Measurements from ENCODE around the gene MARCHF6. TPM values are rescaled to one million over a fixed set of nuclear protein-coding genes. Genes with fewer than 3 reads are reported as not detected.

Gene MARCHF6
- total and polyA plus RNA-seq, 9 of the 15 experiments (the other 6 are each of a cell fraction or from before 2014, with no cell fraction given) = 74.1 to 456 (median 116) TPM

DNA sequence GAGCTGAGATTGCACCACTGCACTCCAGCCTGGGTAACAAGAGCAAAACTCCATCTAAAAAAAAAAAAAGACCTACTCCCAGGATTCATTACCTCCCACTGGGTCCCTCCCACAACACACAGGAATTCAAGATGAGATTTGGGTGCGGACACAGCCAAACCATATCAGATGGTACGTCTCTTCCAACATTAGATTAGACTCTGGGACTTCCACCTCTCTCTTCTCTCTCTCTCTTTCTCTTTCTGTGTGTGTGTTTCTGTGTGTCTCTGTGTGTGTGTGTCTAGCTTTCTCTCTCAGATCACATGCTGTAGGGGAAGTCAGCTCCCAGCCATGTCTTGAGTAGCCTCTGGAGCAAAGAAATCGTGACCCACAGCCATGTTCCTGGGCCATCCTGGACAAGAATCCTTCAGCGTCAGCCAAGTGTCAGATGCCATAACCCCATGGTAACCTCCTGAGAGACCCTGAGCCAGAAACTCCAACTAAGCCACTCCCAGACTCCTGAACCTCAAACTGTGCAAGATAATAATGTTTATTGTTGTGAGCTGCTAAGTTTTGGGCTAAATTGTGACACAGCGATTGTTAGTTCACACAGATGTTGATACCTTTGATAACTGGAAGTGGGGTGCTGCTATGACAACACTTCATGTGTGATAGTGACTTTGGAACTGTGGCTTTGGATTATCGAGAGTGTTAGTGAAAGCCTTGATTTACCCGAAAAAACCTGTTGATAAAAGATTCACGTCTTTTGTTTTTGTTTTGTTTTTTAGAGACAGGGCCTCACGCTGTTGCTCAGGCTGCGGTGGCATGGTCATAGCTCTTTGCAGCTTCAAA, 41.7 kb upstream of the MARCHF6 start (continued):
- peak; percentile 61 for TF ChIP-seq CXXC5 (CRISPR knock-in tag; IDR thresholded peaks at IDR 0.05)
- TF ChIP-seq RCOR1 (IDR thresholded peaks at IDR 0.05; ENCODE audit: borderline replicate concordance in 1 of 2, low read depth in 2 of 2, low read length in 2 of 2) = peak in 1 of 2 experiments; percentile 63; a peak in 2 of 4 replicates
- TF ChIP-seq, protein P1, sequence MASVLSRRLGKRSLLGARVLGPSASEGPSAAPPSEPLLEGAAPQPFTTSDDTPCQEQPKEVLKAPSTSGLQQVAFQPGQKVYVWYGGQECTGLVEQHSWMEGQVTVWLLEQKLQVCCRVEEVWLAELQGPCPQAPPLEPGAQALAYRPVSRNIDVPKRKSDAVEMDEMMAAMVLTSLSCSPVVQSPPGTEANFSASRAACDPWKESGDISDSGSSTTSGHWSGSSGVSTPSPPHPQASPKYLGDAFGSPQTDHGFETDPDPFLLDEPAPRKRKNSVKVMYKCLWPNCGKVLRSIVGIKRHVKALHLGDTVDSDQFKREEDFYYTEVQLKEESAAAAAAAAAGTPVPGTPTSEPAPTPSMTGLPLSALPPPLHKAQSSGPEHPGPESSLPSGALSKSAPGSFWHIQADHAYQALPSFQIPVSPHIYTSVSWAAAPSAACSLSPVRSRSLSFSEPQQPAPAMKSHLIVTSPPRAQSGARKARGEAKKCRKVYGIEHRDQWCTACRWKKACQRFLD (CRISPR knock-in tag; IDR thresholded peaks at IDR 0.05) = peak; percentile 24; the same call in 1 of the 2 replicates
- TF ChIP-seq POLR2AphosphoS2 (IDR thresholded peaks at IDR 0.05; ENCODE audit: low read length) = no peak
- peak; percentile 33; the same call in 1 of the 2 replicates for TF ChIP-seq SMAD4 (CRISPR knock-in tag; conservative IDR thresholded peaks at IDR 0.05)
- TF ChIP-seq, protein P2, sequence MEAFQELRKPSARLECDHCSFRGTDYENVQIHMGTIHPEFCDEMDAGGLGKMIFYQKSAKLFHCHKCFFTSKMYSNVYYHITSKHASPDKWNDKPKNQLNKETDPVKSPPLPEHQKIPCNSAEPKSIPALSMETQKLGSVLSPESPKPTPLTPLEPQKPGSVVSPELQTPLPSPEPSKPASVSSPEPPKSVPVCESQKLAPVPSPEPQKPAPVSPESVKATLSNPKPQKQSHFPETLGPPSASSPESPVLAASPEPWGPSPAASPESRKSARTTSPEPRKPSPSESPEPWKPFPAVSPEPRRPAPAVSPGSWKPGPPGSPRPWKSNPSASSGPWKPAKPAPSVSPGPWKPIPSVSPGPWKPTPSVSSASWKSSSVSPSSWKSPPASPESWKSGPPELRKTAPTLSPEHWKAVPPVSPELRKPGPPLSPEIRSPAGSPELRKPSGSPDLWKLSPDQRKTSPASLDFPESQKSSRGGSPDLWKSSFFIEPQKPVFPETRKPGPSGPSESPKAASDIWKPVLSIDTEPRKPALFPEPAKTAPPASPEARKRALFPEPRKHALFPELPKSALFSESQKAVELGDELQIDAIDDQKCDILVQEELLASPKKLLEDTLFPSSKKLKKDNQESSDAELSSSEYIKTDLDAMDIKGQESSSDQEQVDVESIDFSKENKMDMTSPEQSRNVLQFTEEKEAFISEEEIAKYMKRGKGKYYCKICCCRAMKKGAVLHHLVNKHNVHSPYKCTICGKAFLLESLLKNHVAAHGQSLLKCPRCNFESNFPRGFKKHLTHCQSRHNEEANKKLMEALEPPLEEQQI (IDR thresholded peaks at IDR 0.05) = peak; percentile 54; the same call in 1 of the 2 replicates
- no peak for TF ChIP-seq GATAD2A (IDR thresholded peaks at IDR 0.05)
- TF ChIP-seq ZNF79 (CRISPR knock-in tag; IDR thresholded peaks at IDR 0.05; ENCODE audit: low read depth) = 0 out of 2 replicates have a peak, but pooled peaks have one; percentile 44
- TF ChIP-seq, protein P3, sequence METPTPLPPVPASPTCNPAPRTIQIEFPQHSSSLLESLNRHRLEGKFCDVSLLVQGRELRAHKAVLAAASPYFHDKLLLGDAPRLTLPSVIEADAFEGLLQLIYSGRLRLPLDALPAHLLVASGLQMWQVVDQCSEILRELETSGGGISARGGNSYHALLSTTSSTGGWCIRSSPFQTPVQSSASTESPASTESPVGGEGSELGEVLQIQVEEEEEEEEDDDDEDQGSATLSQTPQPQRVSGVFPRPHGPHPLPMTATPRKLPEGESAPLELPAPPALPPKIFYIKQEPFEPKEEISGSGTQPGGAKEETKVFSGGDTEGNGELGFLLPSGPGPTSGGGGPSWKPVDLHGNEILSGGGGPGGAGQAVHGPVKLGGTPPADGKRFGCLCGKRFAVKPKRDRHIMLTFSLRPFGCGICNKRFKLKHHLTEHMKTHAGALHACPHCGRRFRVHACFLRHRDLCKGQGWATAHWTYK (CRISPR knock-in tag; IDR thresholded peaks at IDR 0.05) = no peak
- TF ChIP-seq ETV5 (CRISPR knock-in tag; IDR thresholded peaks at IDR 0.05; ENCODE audit: low read depth) = no peak
- TF ChIP-seq ZNF143 (CRISPR knock-in tag; IDR thresholded peaks at IDR 0.05) = no peak
- TF ChIP-seq GTF2E2 (tag; IDR thresholded peaks at IDR 0.05) = peak; percentile 50; the same call in 1 of the 2 replicates
- TF ChIP-seq CEBPG (CRISPR knock-in tag; IDR thresholded peaks at IDR 0.05) = 0 out of 2 replicates have a peak, but pooled peaks have one; percentile 16
- no peak for TF ChIP-seq CEBPG (tag; conservative IDR thresholded peaks at IDR 0.05 in 1 of 2, IDR thresholded peaks at IDR 0.05 in 1 of 2)
- no peak for TF ChIP-seq TCF7 (IDR thresholded peaks at IDR 0.05; ENCODE audit: borderline replicate concordance)
- TF ChIP-seq NR2C1 (IDR thresholded peaks at IDR 0.05) = no peak
- TF ChIP-seq NR2C1 (tag; IDR thresholded peaks at IDR 0.05) = 0 out of 2 replicates have a peak, but pooled peaks have one; percentile 14
- peak; percentile 33; the same call in 1 of the 2 replicates for TF ChIP-seq JUND (IDR thresholded peaks at IDR 0.05; ENCODE audit: borderline replicate concordance, low read depth, low read length)
- TF ChIP-seq JUND (tag; IDR thresholded peaks at IDR 0.05; ENCODE audit: borderline replicate concordance, low read depth, low read length) = no peak
- TF ChIP-seq ATF7 (IDR thresholded peaks at IDR 0.05) = peak; percentile 11; the same call in 1 of the 2 replicates
- TF ChIP-seq ZNF184 (CRISPR knock-in tag; IDR thresholded peaks at IDR 0.05) = no peak
- TF ChIP-seq RAD51 (IDR thresholded peaks at IDR 0.05; ENCODE audit: borderline replicate concordance, low read depth) = no peak
